H9 (cell line): ENCODE results near the gene NKX2-3. TPM values are rescaled to one million over a fixed set of nuclear protein-coding genes. Genes with fewer than 3 reads are reported as not detected.

Source experiments
- DNase-seq: peaks from one replicate; pipeline ENCODE4 v3.0.0-alpha.2; 2017
- H2AFZ ChIP-seq: one replicate; pipeline ENCODE4 v1.6.1; 2013; ENCODE audit warnings: mild to moderate bottlenecking, low read length, control low read depth, moderate library complexity
- H2AK5ac ChIP-seq: 2 replicates; pipeline ENCODE4 v1.6.1; 2013; ENCODE audit warnings: low read length, control low read depth, mixed read lengths; ENCODE audit not compliant: insufficient read length
- H2BK120ac ChIP-seq: one replicate; pipeline ENCODE4 v1.6.1; 2013; ENCODE audit warnings: low read depth, mild to moderate bottlenecking, low read length, control low read depth, inconsistent platforms; ENCODE audit not compliant: poor library complexity, severe bottlenecking
- H2BK12ac ChIP-seq: 2 replicates; pipeline ENCODE4 v1.6.1; 2013; ENCODE audit warnings: low read length, control low read depth, mixed read lengths, low read depth; ENCODE audit not compliant: insufficient read length
- H2BK15ac ChIP-seq: 2 replicates; pipeline ENCODE4 v1.6.1; 2013; ENCODE audit warnings: low read depth, low read length, control low read depth
- H2BK20ac ChIP-seq: one replicate; pipeline ENCODE4 v1.6.1; 2013; ENCODE audit warnings: low read depth, mild to moderate bottlenecking, low read length, control low read depth, inconsistent platforms; ENCODE audit not compliant: poor library complexity, severe bottlenecking
- H2BK5ac ChIP-seq: 2 replicates; pipeline ENCODE4 v1.6.1; 2013; ENCODE audit warnings: low read length, control low read depth, mixed read lengths; ENCODE audit not compliant: insufficient read length
- H3K14ac ChIP-seq: 2 replicates; pipeline ENCODE4 v1.6.1; 2013; ENCODE audit warnings: low read length, control low read depth; ENCODE audit not compliant: insufficient read depth
- H3K18ac ChIP-seq: 2 replicates; pipeline ENCODE4 v1.6.1; 2013; ENCODE audit warnings: low read depth, mild to moderate bottlenecking, mixed read lengths, low read length, control low read depth; ENCODE audit not compliant: insufficient read length
- H3K23ac ChIP-seq: 2 replicates; pipeline ENCODE4 v1.6.1; 2013; ENCODE audit warnings: low read length, control low read depth, mixed read lengths, low read depth; ENCODE audit not compliant: insufficient read length
- H3K23me2 ChIP-seq: 2 replicates; pipeline ENCODE4 v1.6.1; 2013; ENCODE audit warnings: low read depth, mild to moderate bottlenecking, mixed read lengths, low read length, control low read depth; ENCODE audit not compliant: insufficient read length, poor library complexity, severe bottlenecking
- H3K27ac ChIP-seq: 2 replicates; pipeline ENCODE4 v1.5.1; 2013; ENCODE audit warnings: low read length, control low read depth, mixed read lengths, low read depth; ENCODE audit not compliant: insufficient read length
- H3K27me3 ChIP-seq: 2 replicates; pipeline ENCODE4 v1.6.1; 2013; ENCODE audit warnings: low read length, control low read depth, inconsistent platforms; ENCODE audit not compliant: insufficient read depth
- H3K4ac ChIP-seq: 2 replicates; pipeline ENCODE4 v1.6.1; 2013; ENCODE audit warnings: low read depth, mild to moderate bottlenecking, control low read depth, inconsistent platforms, low read length, moderate library complexity
- H3K4me1 ChIP-seq: 2 replicates; pipeline ENCODE4 v1.6.1; 2013; ENCODE audit warnings: low read length, control low read depth, inconsistent platforms; ENCODE audit not compliant: insufficient read depth
- H3K4me2 ChIP-seq: 2 replicates; pipeline ENCODE4 v1.6.1; 2013; ENCODE audit warnings: low read length, control low read depth, mixed read lengths; ENCODE audit not compliant: insufficient read length, insufficient read depth
- H3K56ac ChIP-seq: 2 replicates; pipeline ENCODE4 v1.6.1; 2013; ENCODE audit warnings: low read depth, mild to moderate bottlenecking, mixed read lengths, low read length, control low read depth; ENCODE audit not compliant: insufficient read length
- H3K79me1 ChIP-seq: 2 replicates; pipeline ENCODE4 v1.6.1; 2013; ENCODE audit warnings: low read depth, mild to moderate bottlenecking, moderate library complexity, low read length, control low read depth, inconsistent platforms; ENCODE audit not compliant: insufficient read depth, poor library complexity, severe bottlenecking
- H3K79me2 ChIP-seq: 2 replicates; pipeline ENCODE4 v1.6.1; 2013; ENCODE audit warnings: low read length, control low read depth, inconsistent platforms; ENCODE audit not compliant: insufficient read depth
- H3K9ac ChIP-seq: 2 replicates; pipeline ENCODE4 v1.6.1; 2013; ENCODE audit warnings: low read length, control low read depth, mixed read lengths; ENCODE audit not compliant: insufficient read length; ENCODE audit errors: extremely low read depth
- H3K9me3 ChIP-seq: one replicate; pipeline ENCODE4 v1.6.1; 2013; ENCODE audit warnings: low read depth, low read length, inconsistent platforms; ENCODE audit not compliant: control insufficient read depth
- H3T11ph ChIP-seq: one replicate; pipeline ENCODE4 v1.6.1; 2013; ENCODE audit warnings: mild to moderate bottlenecking, low read length, control low read depth, inconsistent platforms
- H4K20me1 ChIP-seq: one replicate; pipeline ENCODE4 v1.6.1; 2013; ENCODE audit not compliant: control insufficient read depth, insufficient read length, insufficient read depth
- H4K5ac ChIP-seq: 2 replicates; pipeline ENCODE4 v1.6.1; 2013; ENCODE audit warnings: low read depth, mild to moderate bottlenecking, mixed read lengths, low read length, control low read depth; ENCODE audit not compliant: insufficient read length
- H4K8ac ChIP-seq: replicated peaks from 2 replicates; pipeline ENCODE4 v1.6.1; 2013; ENCODE audit warnings: low read length, control low read depth, mixed read lengths, low read depth; ENCODE audit not compliant: insufficient read length
- H4K91ac ChIP-seq: 2 replicates; pipeline ENCODE4 v1.6.1; 2013; ENCODE audit warnings: low read depth, mild to moderate bottlenecking, moderate library complexity, mixed read lengths, low read length, control low read depth; ENCODE audit not compliant: insufficient read length
- H3K27ac Mint-ChIP-seq, 3 experiments: 2 replicates in 2 of 3; 3 replicates in 1 of 3; pipeline ENCODE4 v1.8.0; 2020 to 2021; ENCODE audit warnings: mixed read lengths in 3 of 3, mild to moderate bottlenecking in 1 of 3, moderate library complexity in 1 of 3
- H3K27me3 Mint-ChIP-seq: 2 replicates; pipeline ENCODE4 v1.8.0; 2021; ENCODE audit warnings: low read depth, mild to moderate bottlenecking, moderate library complexity, mixed read lengths
- H3K36me3 Mint-ChIP-seq, 3 experiments: 2 replicates in 2 of 3; 3 replicates in 1 of 3; pipeline ENCODE4 v1.8.0; 2020 to 2021; ENCODE audit warnings: low read depth in 3 of 3, mixed read lengths in 3 of 3; ENCODE audit not compliant: insufficient read depth in 1 of 3
- H3K4me1 Mint-ChIP-seq, 2 experiments: 2 replicates each; pipeline ENCODE4 v1.8.0; 2020; ENCODE audit warnings: mixed read lengths in 2 of 2
- H3K4me3 Mint-ChIP-seq, 2 experiments: 2 replicates in 1 of 2; 3 replicates in 1 of 2; pipeline ENCODE4 v1.8.0; 2020 to 2021; ENCODE audit warnings: mild to moderate bottlenecking in 2 of 2, mixed read lengths in 2 of 2, moderate library complexity in 1 of 2
- H3K9me3 Mint-ChIP-seq, 2 experiments: 2 replicates in 1 of 2; 3 replicates in 1 of 2; pipeline ENCODE4 v1.8.0; 2020; ENCODE audit warnings: mild to moderate bottlenecking in 2 of 2, mixed read lengths in 2 of 2, moderate library complexity in 1 of 2
- CTCF ChIP-seq: fragments of 200-600 bp; sonication (generic); conservative IDR thresholded peaks from 3 replicates; pipeline ENCODE4 v1.8.0; 2021; ENCODE audit warnings: antibody characterized with exemption, mild to moderate bottlenecking
- WGBS: extraction: QIAGEN DNeasy Blood & Tissue Kit; methylation state at CpG from one replicate; pipeline ENCODE4 v1.1.7; 2013; ENCODE audit warnings: missing lambda C conversion rate, low lambda C conversion rate, mixed read lengths; ENCODE audit not compliant: insufficient read length; ENCODE audit errors: extremely low coverage; 5-methylcytosine and 5-hydroxymethylcytosine counted together
- total RNA-seq: library from RNA; stranded (reverse); gene quantifications from 2 replicates; pipeline ENCODE4 v1.2.1, GENCODE V29; 2021

NKX2-3 gene
- total RNA-seq, 1 experiment from 2014 or later: not detected

- H3K27ac Mint-ChIP-seq: no peak overlapping the region
- Histone ChIP-seq H2BK20ac (no peak overlapping the region), H4K20me1 (no peaks in the 10 kb centered on the region), H3K14ac (no peak overlapping the region), H3T11ph (no peak overlapping the region), H3K4ac (no peak overlapping the region), H3K4me1 (no peaks in the 10 kb centered on the region), H3K9ac (no peak overlapping the region), H2BK15ac (no peak overlapping the region), H2AK5ac (no peak overlapping the region), H3K79me2 (no peaks in the 10 kb centered on the region), H3K4me2 (no peak overlapping the region), H4K5ac (no peak overlapping the region), H2BK12ac (no peak overlapping the region), H4K8ac (no peak overlapping the region), H3K23me2 (no peaks in the 10 kb centered on the region), H2AFZ (no peak overlapping the region), H3K27ac (no peak overlapping the region), H4K91ac (no peak overlapping the region), H3K56ac (no peak overlapping the region), H3K18ac (no peak overlapping the region), H2BK120ac (no peak overlapping the region), H2BK5ac (no peak overlapping the region), H3K9me3 (no peaks in the 10 kb centered on the region), H3K23ac (no peak overlapping the region), H3K27me3 (no peaks in the 10 kb centered on the region), H3K79me1 (no peaks in the 10 kb centered on the region)
- no CpG with 5 or more reads among the region's 1 CpG for WGBS
- H3K27me3 Mint-ChIP-seq: peaks cover 12% of the 10 kb centered on the region
- no peaks in the 10 kb centered on the region for H3K9me3 Mint-ChIP-seq
- H3K4me1 Mint-ChIP-seq: peaks cover 5% of the 10 kb centered on the region in 2 experiments; a peak in 3 of 4 replicates
- no peak for TF ChIP-seq CTCF
- no peaks in the 10 kb centered on the region for H3K36me3 Mint-ChIP-seq
- no peak for DNase-seq
- no peak overlapping the region for H3K4me3 Mint-ChIP-seq
These were observed 47.2 kb downstream of the NKX2-3 start for GRCh38 chr10:99579971-99580370.
